Peyer's patch (tissue), 4 donors: ENCODE results near the gene STYXL2. TPM values are rescaled to one million over a fixed set of nuclear protein-coding genes. Genes with fewer than 3 reads are reported as not detected.
A peak's percentile ranks its signal among the peaks of the same experiment; 100 is the strongest.

Experiments
- DNase-seq, 3 donors: peaks; one replicate each; pipeline ENCODE4 v3.0.0-alpha.2; 2017 to 2019
- H3K27ac ChIP-seq, 4 donors: fragments of 200-600 bp; sonication (generic); one replicate each; pipeline ENCODE4 v1.5.1; 2016 to 2019
- H3K27me3 ChIP-seq, 2 donors: fragments of 200-600 bp; sonication (generic); one replicate each; pipeline ENCODE4 v1.5.1; 2019
- H3K36me3 ChIP-seq, 3 donors: fragments of 200-600 bp; sonication (generic); one replicate each; pipeline ENCODE4 v1.5.1; 2016 to 2019
- H3K4me1 ChIP-seq, 4 donors: fragments of 200-600 bp; sonication (generic); one replicate each; pipeline ENCODE4 v1.5.1; 2016 to 2019
- H3K4me3 ChIP-seq, 4 donors: fragments of 200-600 bp; sonication (generic); 1 replicate in 3 of 4; 2 replicates in 1 of 4; pipeline ENCODE4 v1.5.1; 2016 to 2019; ENCODE audit warnings: mild to moderate bottlenecking in 1 of 4
- H3K9me3 ChIP-seq, 4 donors: fragments of 200-600 bp; sonication (generic); one replicate each; pipeline ENCODE4 v1.5.1; 2016 to 2019; ENCODE audit warnings: mild to moderate bottlenecking in 1 of 4
- CTCF ChIP-seq, 6 experiments: fragments of 450-650 bp in 4 of 6; fragments of 200-600 bp in 2 of 6; sonication (generic) in 1 of 6; IDR thresholded peaks; one replicate each; pipeline ENCODE4 v1.5.1; 2017 to 2019; ENCODE audit warnings: antibody characterized with exemption in 6 of 6, mild to moderate bottlenecking in 3 of 6, moderate library complexity in 1 of 6
- POLR2A ChIP-seq, 2 donors: fragments of 450-650 bp; IDR thresholded peaks; one replicate each; pipeline ENCODE4 v1.5.1; 2017; ENCODE audit warnings: antibody characterized with exemption in 2 of 2, mild to moderate bottlenecking in 2 of 2, moderate library complexity in 2 of 2
- total RNA-seq, 4 donors: library from RNA; depleted of rRNA; stranded (reverse); fragments of >200 nt; gene quantifications; one replicate each; pipeline ENCODE4 v1.1.0, GENCODE V29; 2016

The STYXL2 gene
- total RNA-seq, 4 donors from 2014 or later, result not detected

- Histone ChIP-seq H3K27me3 (no peaks in the 10 kb centered on the region), H3K9me3 (no peaks in the 10 kb centered on the region), H3K4me3 (peak overlapping the region in 2 of 4 donors; percentile 1 to 14), H3K36me3 (no peaks in the 10 kb centered on the region), H3K27ac (peak overlapping the region in 3 of 4 donors; percentile 58 to 95 (median 79)), H3K4me1 (peaks cover 0 to 40% (median 1%) of the 10 kb centered on the region in 4 donors)
- no peak for TF ChIP-seq POLR2A (IDR thresholded peaks at IDR 0.05)
- no peak for TF ChIP-seq CTCF (IDR thresholded peaks at IDR 0.05)
- no peak for DNase-seq
Observed at GRCh38 chr1:167081594-167082156, 12.2 kb upstream of the STYXL2 start.

GRCh38 chr1:167082511-167083027 is 11.3 kb upstream of the STYXL2 start:
- Histone ChIP-seq H3K36me3 (no peaks in the 10 kb centered on the region), H3K9me3 (no peaks in the 10 kb centered on the region), H3K4me3 (peak overlapping the region in 2 of 4 donors; percentile 26 to 34), H3K27me3 (no peaks in the 10 kb centered on the region), H3K4me1 (peaks cover 0 to 47% (median 1%) of the 10 kb centered on the region in 4 donors), H3K27ac (peak overlapping the region in 3 of 4 donors; percentile 82 to 96 (median 95))
- DNase-seq, result peak in 2 of 3 donors; percentile 87 to 91
- TF ChIP-seq CTCF (IDR thresholded peaks at IDR 0.05), result peak in 3 of 6 experiments; percentile 30 to 52 (median 35)
- TF ChIP-seq POLR2A (IDR thresholded peaks at IDR 0.05), result peak; percentile 68 to 92

GRCh38 chr1:167083066-167083665 is 10.7 kb upstream of the STYXL2 start:
- peak in 2 of 3 donors; percentile 70 to 77 for DNase-seq
- Histone ChIP-seq H3K9me3 (no peaks in the 10 kb centered on the region), H3K4me3 (peak overlapping the region in 2 of 4 donors; percentile 26 to 34), H3K27me3 (no peaks in the 10 kb centered on the region), H3K36me3 (no peaks in the 10 kb centered on the region), H3K4me1 (peaks cover 0 to 47% (median 1%) of the 10 kb centered on the region in 4 donors), H3K27ac (peak overlapping the region in 3 of 4 donors; percentile 82 to 96 (median 95))
- TF ChIP-seq POLR2A (IDR thresholded peaks at IDR 0.05) (no peak), CTCF (IDR thresholded peaks at IDR 0.05) (no peak)

GRCh38 chr1:167083871-167084270 is 10.0 kb upstream of the STYXL2 start:
- no peak for DNase-seq
- Histone ChIP-seq H3K36me3 (no peaks in the 10 kb centered on the region), H3K4me3 (peak overlapping the region in 1 of 4 donors; percentile 11), H3K4me1 (peaks cover 0 to 47% (median 1%) of the 10 kb centered on the region in 4 donors), H3K27me3 (no peaks in the 10 kb centered on the region), H3K9me3 (no peaks in the 10 kb centered on the region), H3K27ac (peak overlapping the region in 3 of 4 donors; percentile 82 to 96 (median 95))
- no peak for TF ChIP-seq POLR2A (IDR thresholded peaks at IDR 0.05)
- no peak for TF ChIP-seq CTCF (IDR thresholded peaks at IDR 0.05)

- H3K27me3 ChIP-seq, result no peaks in the 10 kb centered on the region
- H3K4me1 ChIP-seq, result peaks cover 0 to 46% (median 1%) of the 10 kb centered on the region in 4 donors
- no peak overlapping the region for H3K4me3 ChIP-seq
- H3K27ac ChIP-seq, result peak overlapping the region in 3 of 4 donors; percentile 82 to 96 (median 95)
- DNase-seq, result no peak
- no peak for TF ChIP-seq POLR2A (IDR thresholded peaks at IDR 0.05)
- TF ChIP-seq CTCF (IDR thresholded peaks at IDR 0.05), result no peak
- no peaks in the 10 kb centered on the region for H3K9me3 ChIP-seq
- no peaks in the 10 kb centered on the region for H3K36me3 ChIP-seq
Observed at GRCh38 chr1:167084757-167085156, 9.1 kb upstream of the STYXL2 start.
